Measurements from ENCODE around the gene UNC5C. TPM values are rescaled to one million over a fixed set of nuclear protein-coding genes. Genes with fewer than 3 reads are reported as not detected.

UNC5C gene
- total and polyA plus RNA-seq, 10 of the 15 experiments (the other 5 are each of a cell fraction or from before 2014, with no cell fraction given), result 0.02 to 2.0 (median 0.15) TPM; not detected in 1

- TF ChIP-seq SMC3 (IDR thresholded peaks at IDR 0.05; ENCODE audit: borderline replicate concordance, low read length), result no peak
These were observed 243.9 kb downstream of the UNC5C start (continued) for GRCh38 chr4:95304898-95305297.

DNA sequence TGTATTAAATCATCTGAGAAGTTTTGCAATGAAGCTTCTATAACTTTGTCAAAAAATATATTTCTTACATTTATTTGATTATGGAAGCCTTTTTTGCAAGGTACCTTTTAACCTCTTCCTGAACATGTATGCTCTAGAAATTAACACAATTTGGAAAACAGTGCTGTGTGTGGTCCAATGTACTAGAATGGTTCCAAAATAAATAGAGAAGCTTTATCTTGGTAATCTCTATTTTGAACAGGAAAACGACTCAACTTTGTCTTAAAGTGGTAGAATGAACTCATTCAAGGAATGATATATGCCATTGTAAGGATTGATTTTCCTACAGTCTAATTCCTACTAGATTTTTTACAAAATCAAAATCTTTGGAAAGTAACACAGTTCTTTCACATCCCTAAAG, 248.5 kb downstream of the UNC5C start:
- ChIA-PET CTCF (interaction anchor here (1.0 kb wide), 1 partner anchor 30 kb away, joined by 3 read pairs; no protein-coding TSS in a partner anchor), SMC1A (ENCODE audit: uncharacterized antibody, unreplicated experiment) (no interaction called here), POLR2A (no interaction called here), RAD21 (ENCODE audit: unreplicated experiment) (no interaction called here)
- Histone ChIP-seq H4K20me1 (ENCODE audit: control insufficient read depth, insufficient read depth) (no peaks in the 10 kb centered on the region), H3K27me3 (replicated peaks in 1 of 2; ENCODE audit: control insufficient read depth in 2 of 2, insufficient read depth in 2 of 2, low read length in 1 of 2) (no peaks in the 10 kb centered on the region), H3K4me2 (ENCODE audit: control insufficient read depth, insufficient read depth) (no peak overlapping the region), H3K27ac (ENCODE audit: control insufficient read depth, insufficient read depth) (no peak overlapping the region), H2AFZ (ENCODE audit: control insufficient read depth, low read depth, low read length) (no peak overlapping the region), H3K4me3 (no peak overlapping the region), H3K9me3 (replicated peaks; ENCODE audit: control insufficient read depth, insufficient read depth, low read length) (no peaks in the 10 kb centered on the region), H3K36me3 (ENCODE audit: control insufficient read depth in 2 of 2, insufficient read depth in 2 of 2, low read length in 1 of 2) (no peaks in the 10 kb centered on the region), H3K9ac (ENCODE audit: control insufficient read depth, insufficient read depth, low read length) (no peak overlapping the region), H3K79me2 (ENCODE audit: control insufficient read depth, insufficient read depth, low read length) (no peaks in the 10 kb centered on the region), H3K4me1 (ENCODE audit: control insufficient read depth, insufficient read depth, low read length) (no peaks in the 10 kb centered on the region)
- DNase-seq (ENCODE audit: low read depth, low spot score), result no peak
- no TSS peak for BruUV-seq (replicated peaks)
- TF ChIP-seq ASH2L (IDR thresholded peaks at IDR 0.05; ENCODE audit: borderline replicate concordance, low read depth), result no peak
- no peak for TF ChIP-seq SUPT20H (IDR thresholded peaks at IDR 0.05; ENCODE audit: borderline replicate concordance, control insufficient read depth, low read depth, low read length)
- TF ChIP-seq HDAC6 (IDR thresholded peaks at IDR 0.05; ENCODE audit: unreplicated experiment), result no peak
- TF ChIP-seq SIX5 (IDR thresholded peaks at IDR 0.05; ENCODE audit: low read depth, low read length, severe bottlenecking), result no peak
- no peak for TF ChIP-seq STAT3 (IDR thresholded peaks at IDR 0.05; ENCODE audit: low read depth, low read length)
- TF ChIP-seq LARP7 (IDR thresholded peaks at IDR 0.05), result no peak
- TF ChIP-seq NFYB (IDR thresholded peaks at IDR 0.05; ENCODE audit: insufficient read depth, low read depth, low read length), result no peak
- no peak for TF ChIP-seq DPF2 (IDR thresholded peaks at IDR 0.05)
- no peak for TF ChIP-seq CEBPB (IDR thresholded peaks at IDR 0.05; ENCODE audit: borderline replicate concordance in 1 of 2, low read depth in 2 of 2, low read length in 2 of 2)
- in situ Hi-C loops (cut with MboI), result no loop called here
- ATAC-seq, result no peak
- intact Hi-C loops (cut with micrococcal nuclease; ENCODE audit: unreplicated experiment), result no loop called here
- FAIRE-seq, result no peak
- WGBS (ENCODE audit: insufficient coverage, insufficient replicate concordance, low lambda C conversion rate, missing lambda C conversion rate), result 0% methylated on average over 1 of the region's 1 CpG

Data from GM12878 (cell line).